Measurements from ENCODE around the gene ZFAND3. TPM values are rescaled to one million over a fixed set of nuclear protein-coding genes. Genes with fewer than 3 reads are reported as not detected.

The ZFAND3 gene
- total and polyA plus RNA-seq, 2 experiments from 2014 or later = 16.9 to 28.2 TPM

GRCh38 chr6:37977715-37978114 is 158.2 kb downstream of the ZFAND3 start:
- TF ChIP-seq NANOG (IDR thresholded peaks at IDR 0.05; ENCODE audit: borderline replicate concordance) (no peak), ZNF114 (CRISPR knock-in tag; IDR thresholded peaks at IDR 0.05) (no peak), POLR2AphosphoS5 (IDR thresholded peaks at IDR 0.05; ENCODE audit: low read depth) (no peak), ETS1 (IDR thresholded peaks at IDR 0.05) (no peak)
- H3K4me1 Mint-ChIP-seq = peaks cover 9% of the 10 kb centered on the region; the same call in 2 of the 3 replicates
- Histone ChIP-seq H3K27me3 (ENCODE audit: insufficient read depth) (no peaks in the 10 kb centered on the region), H3K4me2 (no peak overlapping the region), H3K36me3 (ENCODE audit: insufficient read depth) (0 out of 2 replicates have a peak, but pooled peaks cover 3% of the 10 kb centered on the region), H4K20me1 (replicated peaks; ENCODE audit: insufficient read depth) (peaks cover 24% of the 10 kb centered on the region), H2AFZ (no peak overlapping the region), H3K9me2 (ENCODE audit: insufficient read depth) (no peaks in the 10 kb centered on the region), H3K27ac (ENCODE audit: low read depth) (no peak overlapping the region), H3F3A (replicated peaks; ENCODE audit: low read depth) (no peaks in the 10 kb centered on the region), H3K79me2 (replicated peaks; ENCODE audit: insufficient read depth) (peaks cover 96% of the 10 kb centered on the region), H3K4me1 (ENCODE audit: insufficient read depth) (0 out of 2 replicates have a peak, but pooled peaks cover 3% of the 10 kb centered on the region), H3K4me3 (no peak overlapping the region)
- peak overlapping the region; percentile 42; the same call in 1 of the 2 replicates for H3K27ac Mint-ChIP-seq
- DNase-seq (ENCODE audit: low spot score) = no peak
- H3K9me3 Mint-ChIP-seq = peaks cover 8% of the 10 kb centered on the region; the same call in 2 of the 3 replicates
- ATAC-seq = no peak
- H3K36me3 Mint-ChIP-seq (ENCODE audit: low read depth) = peaks cover 18% of the 10 kb centered on the region; the same call in 2 of the 3 replicates
- no peaks in the 10 kb centered on the region for H3K27me3 Mint-ChIP-seq (ENCODE audit: insufficient read depth, low read depth, poor library complexity)
- H3K4me3 Mint-ChIP-seq = no peak overlapping the region

GRCh38 chr6:37979392-37980221 is 160.1 kb downstream of the ZFAND3 start:
- H3K27ac Mint-ChIP-seq = no peak overlapping the region
- no peaks in the 10 kb centered on the region for H3F3A ChIP-seq (replicated peaks; ENCODE audit: low read depth)
- no peak overlapping the region for H2AFZ ChIP-seq
- H3K4me2 ChIP-seq = no peak overlapping the region
- H4K20me1 ChIP-seq (replicated peaks; ENCODE audit: insufficient read depth) = peaks cover 24% of the 10 kb centered on the region
- ATAC-seq (no peak), DNase-seq (ENCODE audit: low spot score) (no peak)
- H3K27me3 Mint-ChIP-seq (ENCODE audit: insufficient read depth, low read depth, poor library complexity) = peaks cover 4% of the 10 kb centered on the region
- H3K36me3 ChIP-seq (ENCODE audit: insufficient read depth) = 0 out of 2 replicates have a peak, but pooled peaks cover 1% of the 10 kb centered on the region
- H3K27me3 ChIP-seq (ENCODE audit: insufficient read depth) = no peaks in the 10 kb centered on the region
- no peak overlapping the region for H3K27ac ChIP-seq (ENCODE audit: low read depth)
- H3K79me2 ChIP-seq (replicated peaks; ENCODE audit: insufficient read depth) = peaks cover 92% of the 10 kb centered on the region
- H3K4me1 ChIP-seq (ENCODE audit: insufficient read depth) = no peaks in the 10 kb centered on the region
- no peaks in the 10 kb centered on the region for H3K9me2 ChIP-seq (ENCODE audit: insufficient read depth)
- H3K4me1 Mint-ChIP-seq = peaks cover 7% of the 10 kb centered on the region; the same call in 2 of the 3 replicates
- peaks cover 7% of the 10 kb centered on the region; the same call in 2 of the 3 replicates for H3K9me3 Mint-ChIP-seq
- H3K4me3 Mint-ChIP-seq = no peak overlapping the region
- H3K4me3 ChIP-seq = no peak overlapping the region
- H3K36me3 Mint-ChIP-seq (ENCODE audit: low read depth) = peaks cover 7% of the 10 kb centered on the region; the same call in 2 of the 3 replicates
- no peak for TF ChIP-seq ZNF462 (CRISPR knock-in tag; IDR thresholded peaks at IDR 0.05)
- no peak for TF ChIP-seq CREB1 (CRISPR knock-in tag; IDR thresholded peaks at IDR 0.05; ENCODE audit: low read depth)
- TF ChIP-seq REST (IDR thresholded peaks at IDR 0.05; ENCODE audit: unreplicated experiment) = no peak
- TF ChIP-seq EZH2phosphoT487 (IDR thresholded peaks at IDR 0.05; ENCODE audit: unreplicated experiment) = no peak
- TF ChIP-seq POLR2AphosphoS5 (IDR thresholded peaks at IDR 0.05; ENCODE audit: low read depth) = no peak
- TF ChIP-seq EZH2 (IDR thresholded peaks at IDR 0.05; ENCODE audit: low read depth, unreplicated experiment) = no peak
- no peak for TF ChIP-seq ZNF114 (CRISPR knock-in tag; IDR thresholded peaks at IDR 0.05)

Data from GM23338 (cell line).